ENCODE data around the gene CREB5.

The CREB5 gene

GRCh38 chr7:28531291-28531690 is 119.0 kb downstream of the CREB5 start:
- no peak overlapping the region for H3K4me3 Mint-ChIP-seq
- no peaks in the 10 kb centered on the region for H3K36me3 Mint-ChIP-seq (ENCODE audit: low read depth)
- H3K9me3 Mint-ChIP-seq = no peaks in the 10 kb centered on the region
- peaks cover 17% of the 10 kb centered on the region for H3K4me1 Mint-ChIP-seq (ENCODE audit: low read depth)
- peaks cover 27% of the 10 kb centered on the region for H3K27me3 Mint-ChIP-seq
- H3K27ac Mint-ChIP-seq = no peak overlapping the region
- intact Hi-C loops (cut with micrococcal nuclease) = loop anchor here (10.0 kb wide), 1 partner anchor 56 kb away; no protein-coding TSS in a partner anchor

GRCh38 chr7:28532181-28532580 is 119.9 kb downstream of the CREB5 start:
- peaks cover 18% of the 10 kb centered on the region for H3K4me1 Mint-ChIP-seq (ENCODE audit: low read depth)
- H3K9me3 Mint-ChIP-seq = no peaks in the 10 kb centered on the region
- no peaks in the 10 kb centered on the region for H3K36me3 Mint-ChIP-seq (ENCODE audit: low read depth)
- peaks cover 28% of the 10 kb centered on the region for H3K27me3 Mint-ChIP-seq
- no peak overlapping the region for H3K27ac Mint-ChIP-seq
- H3K4me3 Mint-ChIP-seq = no peak overlapping the region
- intact Hi-C loops (cut with micrococcal nuclease) = loop anchor here (10.0 kb wide), 1 partner anchor 57 kb away; no protein-coding TSS in a partner anchor

- no peaks in the 10 kb centered on the region for H3K9me3 Mint-ChIP-seq
- H3K36me3 Mint-ChIP-seq (ENCODE audit: low read depth) = no peaks in the 10 kb centered on the region
- peaks cover 20% of the 10 kb centered on the region for H3K4me1 Mint-ChIP-seq (ENCODE audit: low read depth)
- no peak overlapping the region for H3K27ac Mint-ChIP-seq
- intact Hi-C loops (cut with micrococcal nuclease) = loop anchor here (10.0 kb wide), 1 partner anchor 58 kb away; no protein-coding TSS in a partner anchor
- peaks cover 34% of the 10 kb centered on the region for H3K27me3 Mint-ChIP-seq
- no peak overlapping the region for H3K4me3 Mint-ChIP-seq
These were observed 120.9 kb downstream of the CREB5 start for GRCh38 chr7:28533267-28533666.

- Mint-ChIP-seq H3K27me3 (peaks cover 34% of the 10 kb centered on the region), H3K27ac (no peak overlapping the region), H3K9me3 (no peaks in the 10 kb centered on the region), H3K4me1 (ENCODE audit: low read depth) (peaks cover 20% of the 10 kb centered on the region), H3K36me3 (ENCODE audit: low read depth) (no peaks in the 10 kb centered on the region), H3K4me3 (no peak overlapping the region)
- intact Hi-C loops (cut with micrococcal nuclease) = loop anchor here (10.0 kb wide), 1 partner anchor 59 kb away; no protein-coding TSS in a partner anchor
These were observed 121.6 kb downstream of the CREB5 start for GRCh38 chr7:28533731-28534531.

GRCh38 chr7:28536259-28536658 is 123.9 kb downstream of the CREB5 start:
- Mint-ChIP-seq H3K27ac (no peak overlapping the region), H3K4me3 (no peak overlapping the region), H3K9me3 (no peaks in the 10 kb centered on the region), H3K4me1 (ENCODE audit: low read depth) (peaks cover 18% of the 10 kb centered on the region), H3K36me3 (ENCODE audit: low read depth) (no peaks in the 10 kb centered on the region), H3K27me3 (peaks cover 30% of the 10 kb centered on the region)
- intact Hi-C loops (cut with micrococcal nuclease) = loop anchor here (10.0 kb wide), 1 partner anchor 61 kb away; no protein-coding TSS in a partner anchor

- no peak overlapping the region for H3K4me3 Mint-ChIP-seq
- no peaks in the 10 kb centered on the region for H3K9me3 Mint-ChIP-seq
- peaks cover 5% of the 10 kb centered on the region for H3K4me1 Mint-ChIP-seq (ENCODE audit: low read depth)
- intact Hi-C loops (cut with micrococcal nuclease) = loop anchor here (10.0 kb wide), 1 partner anchor 65 kb away; no protein-coding TSS in a partner anchor
- H3K27me3 Mint-ChIP-seq = peaks cover 38% of the 10 kb centered on the region
- no peak overlapping the region for H3K27ac Mint-ChIP-seq
- H3K36me3 Mint-ChIP-seq (ENCODE audit: low read depth) = no peaks in the 10 kb centered on the region
These were observed 127.1 kb downstream of the CREB5 start for GRCh38 chr7:28539289-28539981.

GRCh38 chr7:28542410-28542809 is 130.1 kb downstream of the CREB5 start:
- H3K9me3 Mint-ChIP-seq = peaks cover 12% of the 10 kb centered on the region
- H3K27ac Mint-ChIP-seq = no peak overlapping the region
- no peaks in the 10 kb centered on the region for H3K36me3 Mint-ChIP-seq (ENCODE audit: low read depth)
- H3K4me3 Mint-ChIP-seq = no peak overlapping the region
- peaks cover 9% of the 10 kb centered on the region for H3K4me1 Mint-ChIP-seq (ENCODE audit: low read depth)
- H3K27me3 Mint-ChIP-seq = peaks cover 36% of the 10 kb centered on the region
- intact Hi-C loops (cut with micrococcal nuclease) = no loop called here

- Mint-ChIP-seq H3K36me3 (ENCODE audit: low read depth) (no peaks in the 10 kb centered on the region), H3K27ac (no peak overlapping the region), H3K4me1 (ENCODE audit: low read depth) (peaks cover 8% of the 10 kb centered on the region), H3K9me3 (peaks cover 12% of the 10 kb centered on the region), H3K27me3 (peaks cover 33% of the 10 kb centered on the region), H3K4me3 (no peak overlapping the region)
- intact Hi-C loops (cut with micrococcal nuclease) = no loop called here
These were observed 132.3 kb downstream of the CREB5 start for GRCh38 chr7:28544453-28545117.

GRCh38 chr7:28546067-28546466 is 133.7 kb downstream of the CREB5 start:
- H3K4me1 Mint-ChIP-seq (ENCODE audit: low read depth) = peaks cover 15% of the 10 kb centered on the region
- peaks cover 34% of the 10 kb centered on the region for H3K27me3 Mint-ChIP-seq
- intact Hi-C loops (cut with micrococcal nuclease) = no loop called here
- H3K36me3 Mint-ChIP-seq (ENCODE audit: low read depth) = no peaks in the 10 kb centered on the region
- no peak overlapping the region for H3K27ac Mint-ChIP-seq
- H3K9me3 Mint-ChIP-seq = peaks cover 12% of the 10 kb centered on the region
- no peak overlapping the region for H3K4me3 Mint-ChIP-seq

- Mint-ChIP-seq H3K27me3 (peaks cover 32% of the 10 kb centered on the region), H3K27ac (no peak overlapping the region), H3K9me3 (peaks cover 12% of the 10 kb centered on the region), H3K4me1 (ENCODE audit: low read depth) (peaks cover 20% of the 10 kb centered on the region), H3K36me3 (ENCODE audit: low read depth) (no peaks in the 10 kb centered on the region), H3K4me3 (no peak overlapping the region)
- intact Hi-C loops (cut with micrococcal nuclease) = no loop called here
These were observed 134.8 kb downstream of the CREB5 start for GRCh38 chr7:28547115-28547514.

- Mint-ChIP-seq H3K4me1 (ENCODE audit: low read depth) (peaks cover 20% of the 10 kb centered on the region), H3K27ac (no peak overlapping the region)
These were observed 136.1 kb downstream of the CREB5 start for GRCh38 chr7:28548416-28548815.

GRCh38 chr7:28549998-28550397 is 137.7 kb downstream of the CREB5 start:
- H3K4me1 Mint-ChIP-seq (ENCODE audit: low read depth) = peaks cover 26% of the 10 kb centered on the region
- no peaks in the 10 kb centered on the region for H3K36me3 Mint-ChIP-seq (ENCODE audit: low read depth)
- intact Hi-C loops (cut with micrococcal nuclease) = no loop called here
- peaks cover 26% of the 10 kb centered on the region for H3K27me3 Mint-ChIP-seq
- H3K4me3 Mint-ChIP-seq = no peak overlapping the region
- peaks cover 12% of the 10 kb centered on the region for H3K9me3 Mint-ChIP-seq
- no peak overlapping the region for H3K27ac Mint-ChIP-seq

More at GRCh38 chr7:28548416-28548815, 136.1 kb downstream of the CREB5 start:
- Mint-ChIP-seq H3K36me3 (ENCODE audit: low read depth) (no peaks in the 10 kb centered on the region), H3K4me3 (no peak overlapping the region), H3K9me3 (peaks cover 12% of the 10 kb centered on the region), H3K27me3 (peaks cover 31% of the 10 kb centered on the region)
- intact Hi-C loops (cut with micrococcal nuclease) = no loop called here

GRCh38 chr7:28550580-28551186 is 138.4 kb downstream of the CREB5 start:
- H3K9me3 Mint-ChIP-seq = peaks cover 12% of the 10 kb centered on the region
- peaks cover 22% of the 10 kb centered on the region for H3K4me1 Mint-ChIP-seq (ENCODE audit: low read depth)
- intact Hi-C loops (cut with micrococcal nuclease) = no loop called here
- H3K4me3 Mint-ChIP-seq = no peak overlapping the region
- peaks cover 28% of the 10 kb centered on the region for H3K27me3 Mint-ChIP-seq
- H3K36me3 Mint-ChIP-seq (ENCODE audit: low read depth) = no peaks in the 10 kb centered on the region
- H3K27ac Mint-ChIP-seq = no peak overlapping the region

Measured in dendritic cell treated with granulocyte-macrophage colony-stimulating factor and Interleukin-4, amounts not matched to agents 40 ng/mL and 50 ng/mL, for 4 days (primary cell).